Activated B cell treated with CpG ODN at 0.5 μM for 24 hours (primary cell): ENCODE measurements around the gene TRIM2. TPM values are rescaled to one million over a fixed set of nuclear protein-coding genes. Genes with fewer than 3 reads are reported as not detected.

Experiments
- ATAC-seq: fragments of 200-7000 bp; cut with Tn5 transposase; one replicate; pipeline ENCODE4 v1.10.0; 2021; ENCODE audit warnings: low read depth, mild to moderate bottlenecking, moderate library complexity
- CTCF ChIA-PET: fragments of 350-600 bp; sonication (Branson Sonifier 250); formaldehyde crosslinking; loops from one replicate; lab custom pipeline; 2021; ENCODE audit warnings: antibody characterized with exemption; lab: Charles Lee
- POLR2A ChIA-PET: fragments of 350-600 bp; sonication (Branson Sonifier 250); formaldehyde crosslinking; loops from one replicate; lab custom pipeline; 2021; ENCODE audit warnings: antibody characterized with exemption; lab: Charles Lee
- DNase-seq: peaks from one replicate; pipeline ENCODE4 v3.0.0; 2022
- H3K27ac Mint-ChIP-seq: one replicate; pipeline ENCODE4 v1.8.0; 2020; ENCODE audit warnings: mixed read lengths
- H3K27me3 Mint-ChIP-seq: one replicate; pipeline ENCODE4 v1.8.0; 2021; ENCODE audit warnings: mixed read lengths
- H3K36me3 Mint-ChIP-seq: one replicate; pipeline ENCODE4 v1.8.0; 2021; ENCODE audit warnings: low read depth, mixed read lengths
- H3K4me1 Mint-ChIP-seq: one replicate; pipeline ENCODE4 v1.8.0; 2021; ENCODE audit warnings: mixed read lengths
- H3K4me3 Mint-ChIP-seq: one replicate; pipeline ENCODE4 v1.8.0; 2020; ENCODE audit warnings: mild to moderate bottlenecking, mixed read lengths
- H3K9me3 Mint-ChIP-seq: one replicate; pipeline ENCODE4 v1.8.0; 2020; ENCODE audit warnings: mixed read lengths
- intact Hi-C: fragments of 100-400 bp; cut with micrococcal nuclease; formaldehyde crosslinking; loops from one replicate; pipeline ENCODE4 v1.15.1; 2024
- total RNA-seq: library from RNA; stranded (reverse); gene quantifications from 2 replicates; pipeline ENCODE4 v1.2.3, GENCODE V29; 2022
- TF ChIP-seq, protein P1 (sequence below): fragments of 200-600 bp; IDR thresholded peaks from one replicate; pipeline ENCODE4 v1.8.0; 2022; ENCODE audit warnings: antibody characterized with exemption, mild to moderate bottlenecking

Gene TRIM2
- total RNA-seq, 1 donor from 2014 or later, result 5.1 TPM

GRCh38 chr4:153252122-153252521, 47.9 kb downstream of the TRIM2 start:
- ChIA-PET CTCF (interaction anchor here (1.4 kb wide), 1 partner anchor 124 kb away, joined by 5 read pairs; no protein-coding TSS in a partner anchor), POLR2A (no interaction called here)
- ATAC-seq (no peak), DNase-seq (no peak)
- Mint-ChIP-seq H3K4me1 (peaks cover 30% of the 10 kb centered on the region), H3K27me3 (peaks cover 12% of the 10 kb centered on the region), H3K36me3 (no peaks in the 10 kb centered on the region), H3K4me3 (no peak overlapping the region), H3K9me3 (no peaks in the 10 kb centered on the region), H3K27ac (no peak overlapping the region)
- intact Hi-C loops, result no loop called here
- TF ChIP-seq, protein P1, sequence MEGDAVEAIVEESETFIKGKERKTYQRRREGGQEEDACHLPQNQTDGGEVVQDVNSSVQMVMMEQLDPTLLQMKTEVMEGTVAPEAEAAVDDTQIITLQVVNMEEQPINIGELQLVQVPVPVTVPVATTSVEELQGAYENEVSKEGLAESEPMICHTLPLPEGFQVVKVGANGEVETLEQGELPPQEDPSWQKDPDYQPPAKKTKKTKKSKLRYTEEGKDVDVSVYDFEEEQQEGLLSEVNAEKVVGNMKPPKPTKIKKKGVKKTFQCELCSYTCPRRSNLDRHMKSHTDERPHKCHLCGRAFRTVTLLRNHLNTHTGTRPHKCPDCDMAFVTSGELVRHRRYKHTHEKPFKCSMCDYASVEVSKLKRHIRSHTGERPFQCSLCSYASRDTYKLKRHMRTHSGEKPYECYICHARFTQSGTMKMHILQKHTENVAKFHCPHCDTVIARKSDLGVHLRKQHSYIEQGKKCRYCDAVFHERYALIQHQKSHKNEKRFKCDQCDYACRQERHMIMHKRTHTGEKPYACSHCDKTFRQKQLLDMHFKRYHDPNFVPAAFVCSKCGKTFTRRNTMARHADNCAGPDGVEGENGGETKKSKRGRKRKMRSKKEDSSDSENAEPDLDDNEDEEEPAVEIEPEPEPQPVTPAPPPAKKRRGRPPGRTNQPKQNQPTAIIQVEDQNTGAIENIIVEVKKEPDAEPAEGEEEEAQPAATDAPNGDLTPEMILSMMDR, result no peak

DNA sequence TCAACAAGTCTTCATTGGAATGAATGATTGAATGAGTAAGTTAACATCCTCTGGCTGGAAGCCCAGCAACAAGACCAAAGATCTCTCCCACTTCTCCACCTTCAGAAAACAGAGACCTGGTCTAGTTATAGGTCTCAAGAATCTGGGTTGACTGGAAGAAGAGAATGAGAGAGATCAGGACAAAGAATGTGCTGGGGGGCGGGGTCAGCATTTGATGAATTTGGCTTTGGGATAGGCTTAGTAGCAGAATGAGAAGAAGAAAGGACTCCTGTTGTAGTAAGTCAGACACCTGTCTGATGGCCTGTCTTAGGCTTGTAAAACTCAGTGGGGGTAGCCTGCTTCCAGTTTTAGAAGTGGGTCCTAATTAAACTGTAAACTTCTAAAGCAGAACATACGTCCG, 51.0 kb downstream of the TRIM2 start:
- intact Hi-C loops, result no loop called here
- ChIA-PET POLR2A (no interaction called here), CTCF (no interaction called here)
- H3K4me3 Mint-ChIP-seq, result no peak overlapping the region
- H3K27ac Mint-ChIP-seq, result no peak overlapping the region
- peaks cover 13% of the 10 kb centered on the region for H3K4me1 Mint-ChIP-seq
- H3K36me3 Mint-ChIP-seq, result no peaks in the 10 kb centered on the region
- DNase-seq (no peak), ATAC-seq (no peak)
- H3K27me3 Mint-ChIP-seq, result peaks cover 14% of the 10 kb centered on the region
- TF ChIP-seq, protein P1, result no peak
- no peaks in the 10 kb centered on the region for H3K9me3 Mint-ChIP-seq

- intact Hi-C loops, result no loop called here
- Mint-ChIP-seq H3K27me3 (peaks cover 14% of the 10 kb centered on the region), H3K9me3 (no peaks in the 10 kb centered on the region), H3K4me3 (no peak overlapping the region), H3K27ac (no peak overlapping the region), H3K4me1 (peaks cover 3% of the 10 kb centered on the region), H3K36me3 (no peaks in the 10 kb centered on the region)
- CTCF ChIA-PET, result no interaction called here
- TF ChIP-seq, protein P1, result no peak
- ATAC-seq (no peak), DNase-seq (no peak)
- POLR2A ChIA-PET, result no interaction called here
Measured at GRCh38 chr4:153257151-153257620, 52.9 kb downstream of the TRIM2 start.

- Mint-ChIP-seq H3K36me3 (no peaks in the 10 kb centered on the region), H3K4me1 (peaks cover 2% of the 10 kb centered on the region), H3K27me3 (peaks cover 14% of the 10 kb centered on the region), H3K4me3 (no peak overlapping the region), H3K27ac (no peak overlapping the region), H3K9me3 (no peaks in the 10 kb centered on the region)
- CTCF ChIA-PET, result no interaction called here
- POLR2A ChIA-PET, result interaction anchor here (0.5 to 0.6 kb wide), 2 partner anchors 121 to 375 kb away, joined by 3 read pairs; no protein-coding TSS in a partner anchor
- TF ChIP-seq, protein P1, result no peak
- ATAC-seq (no peak), DNase-seq (no peak)
- intact Hi-C loops, result no loop called here
Measured at GRCh38 chr4:153257991-153258390, 53.7 kb downstream of the TRIM2 start.

DNA sequence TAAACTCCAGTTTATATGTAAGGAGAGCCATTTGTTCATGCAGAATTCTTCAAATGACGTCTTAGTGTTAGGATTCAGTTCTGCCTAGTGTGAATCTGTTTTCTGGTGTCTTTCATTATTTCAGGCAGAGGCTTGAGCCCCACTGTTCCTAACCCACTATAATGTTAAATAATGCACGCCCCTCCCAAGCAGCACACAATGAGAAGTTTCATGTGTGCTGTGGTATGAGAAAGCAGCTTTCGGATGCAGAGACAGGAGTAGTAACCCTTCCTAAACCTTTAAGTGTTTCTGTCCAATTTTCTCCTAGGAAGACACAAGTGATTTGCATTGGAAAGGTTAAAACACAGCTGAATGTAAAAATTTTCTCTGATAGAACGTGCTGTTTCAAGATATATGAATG, 54.5 kb downstream of the TRIM2 start:
- no peaks in the 10 kb centered on the region for H3K36me3 Mint-ChIP-seq
- H3K4me3 Mint-ChIP-seq, result no peak overlapping the region
- intact Hi-C loops, result no loop called here
- no peak overlapping the region for H3K27ac Mint-ChIP-seq
- DNase-seq (no peak), ATAC-seq (no peak)
- ChIA-PET CTCF (no interaction called here), POLR2A (no interaction called here)
- no peaks in the 10 kb centered on the region for H3K9me3 Mint-ChIP-seq
- peaks cover 14% of the 10 kb centered on the region for H3K27me3 Mint-ChIP-seq
- TF ChIP-seq, protein P1, result no peak
- H3K4me1 Mint-ChIP-seq, result peaks cover 2% of the 10 kb centered on the region
